Measurements from ENCODE around the gene ARHGAP25.

GRCh38 chr2:68695971-68696370, 38.6 kb upstream of the ARHGAP25 start:
- TF ChIP-seq CTCF (IDR thresholded peaks at IDR 0.05): no peak
- TF ChIP-seq POLR2A (IDR thresholded peaks at IDR 0.05): no peak
